Esophagus (tissue), 2 donors: Measurements from ENCODE around the gene MAP3K1. TPM values are rescaled to one million over a fixed set of nuclear protein-coding genes. Genes with fewer than 3 reads are reported as not detected.
"Not testable (repeated sequence)": the region's sequence is repeated elsewhere in the genome, so short reads cannot be mapped to it uniquely, and the experiment has no call there.

Source experiments
- H3K27ac ChIP-seq, 2 donors: one replicate each; pipeline ENCODE4 v1.5.1; 2013; ENCODE audit warnings: low read depth in 2 of 2, mild to moderate bottlenecking in 2 of 2, inconsistent platforms in 1 of 2, low read length in 1 of 2, moderate library complexity in 1 of 2
- H3K27me3 ChIP-seq, 2 donors: one replicate each; pipeline ENCODE4 v1.6.1; 2013; ENCODE audit warnings: low read length in 2 of 2, control low read depth in 1 of 2, mild to moderate bottlenecking in 1 of 2; ENCODE audit not compliant: insufficient read depth in 2 of 2, control insufficient read depth in 1 of 2
- H3K36me3 ChIP-seq, 2 donors: one replicate each; pipeline ENCODE4 v1.6.1; 2013; ENCODE audit warnings: low read length in 1 of 2; ENCODE audit not compliant: control insufficient read depth in 2 of 2, insufficient read depth in 2 of 2
- H3K4me1 ChIP-seq, 2 donors: one replicate each; pipeline ENCODE4 v1.6.1; 2013; ENCODE audit warnings: low read length in 1 of 2; ENCODE audit not compliant: control insufficient read depth in 2 of 2, insufficient read depth in 2 of 2
- H3K4me3 ChIP-seq, 2 donors: one replicate each; pipeline ENCODE4 v1.5.1; 2013; ENCODE audit warnings: low read length in 2 of 2, mild to moderate bottlenecking in 2 of 2, low read depth in 1 of 2, moderate library complexity in 1 of 2
- H3K9me3 ChIP-seq, 2 donors: one replicate each; pipeline ENCODE4 v1.6.1; 2013; ENCODE audit warnings: mild to moderate bottlenecking in 2 of 2, low read depth in 1 of 2, low read length in 1 of 2, moderate library complexity in 1 of 2; ENCODE audit not compliant: control insufficient read depth in 2 of 2, insufficient read depth in 1 of 2
- WGBS, 2 donors: extraction: QIAGEN DNeasy Blood & Tissue Kit; methylation state at CpG; one replicate each; pipeline ENCODE4 v1.1.7; 2013; 5-methylcytosine and 5-hydroxymethylcytosine counted together
- polyA plus RNA-seq, 2 donors: library from polyadenylated mRNA; stranded (reverse); fragments of 200-250 nt; gene quantifications; one replicate each; pipeline ENCODE4 v1.2.3, GENCODE V29; 2013
- donor health status: healthy with polysubstance abuse.
- donor health status: Bipolar disorder and iron deficiency.

MAP3K1 gene
- polyA plus RNA-seq, result 10 to 100 TPM in 1 of 2 donors, 1 to 10 TPM in 1; 7.0 to 10.0 TPM

- peak within 1 kb of the TSS; percentile 96 to 100 for H3K27ac ChIP-seq
- no peaks in the 10 kb centered on the region for H3K9me3 ChIP-seq
- no peaks in the 10 kb centered on the region for H3K27me3 ChIP-seq
- WGBS, 2 donors, result 0 to 1% methylated on average over 69 to 87 of the region's 87 CpGs
- peak within 1 kb of the TSS; percentile 81 to 84 for H3K4me3 ChIP-seq
- H3K4me1 ChIP-seq, result peaks cover 0 to 3% of the 10 kb centered on the region in 2 donors
- no peaks in the 10 kb centered on the region for H3K36me3 ChIP-seq
These were observed at the start of gene MAP3K1 for GRCh38 chr5:56814963-56815657. Gene MAP3K1 (plus strand): TSS chr5:56815549. CDS start chr5:56815574, 25 bp downstream.

DNA sequence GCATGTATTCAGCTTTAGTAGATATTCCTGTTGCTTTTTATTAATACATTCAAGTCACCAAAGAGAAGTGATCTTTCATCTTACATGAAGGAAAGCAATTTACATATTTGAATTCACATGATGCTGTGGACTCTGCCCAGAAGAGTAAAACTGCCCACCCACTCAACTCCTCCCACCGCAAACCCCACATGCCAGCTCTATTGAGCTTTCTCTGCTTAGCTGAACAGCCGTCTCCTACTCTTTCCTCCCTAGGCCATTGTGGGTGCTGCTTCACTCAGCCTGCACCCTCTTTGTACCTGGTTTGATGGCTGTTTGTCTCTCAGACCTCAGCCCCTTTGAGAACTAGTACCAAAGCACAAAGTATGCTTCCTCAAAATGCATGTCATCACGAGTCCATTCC is 48.4 kb upstream of the MAP3K1 start:
- Histone ChIP-seq H3K4me1 (no peaks in the 10 kb centered on the region), H3K4me3 (no peak overlapping the region), H3K27ac (no peak overlapping the region), H3K9me3 (no peaks in the 10 kb centered on the region), H3K36me3 (no peaks in the 10 kb centered on the region), H3K27me3 (no peaks in the 10 kb centered on the region)
- 78 to 86% methylated on average over 3 of the region's 3 CpGs for WGBS, 2 donors

DNA sequence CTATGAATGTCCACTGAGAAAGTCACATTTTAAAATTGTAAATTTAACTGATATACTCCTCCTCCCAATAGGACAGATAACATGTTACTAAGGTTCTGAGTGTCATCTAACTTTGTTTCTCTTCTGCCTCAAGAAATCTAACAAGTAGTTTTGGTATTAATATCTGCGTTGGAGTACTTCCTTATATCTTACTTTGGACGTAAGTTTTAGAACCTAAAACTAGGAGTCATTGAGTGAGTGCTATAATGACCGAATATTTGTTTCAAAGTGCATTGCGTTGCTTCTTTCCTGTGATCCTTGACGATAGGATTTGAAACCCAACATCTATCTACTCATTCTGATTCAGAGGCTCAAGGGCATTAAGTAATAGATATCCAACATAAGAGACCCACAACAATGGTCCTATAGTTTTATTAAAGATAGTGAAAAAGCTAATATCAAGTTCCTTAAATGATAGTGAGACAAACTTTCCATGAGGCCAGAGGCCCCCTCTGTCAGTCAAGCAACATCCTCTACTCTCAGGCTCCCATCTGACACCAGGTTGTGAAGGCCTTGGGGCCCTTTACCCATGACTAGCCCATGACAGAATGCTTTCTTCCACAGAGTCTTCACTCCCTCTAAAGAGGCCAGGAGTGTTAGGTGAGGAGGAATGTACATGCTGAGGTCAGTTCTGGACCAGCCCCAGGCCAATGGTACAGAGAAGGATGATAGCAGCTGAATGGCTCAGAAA is 45.3 kb upstream of the MAP3K1 start:
- H3K27ac ChIP-seq, result no peak overlapping the region
- no peak overlapping the region for H3K4me3 ChIP-seq
- 95% methylated on average over 5 of the region's 5 CpGs for WGBS, 2 donors
- H3K36me3 ChIP-seq, result no peaks in the 10 kb centered on the region
- no peaks in the 10 kb centered on the region for H3K27me3 ChIP-seq
- no peaks in the 10 kb centered on the region for H3K9me3 ChIP-seq
- H3K4me1 ChIP-seq, result no peaks in the 10 kb centered on the region

GRCh38 chr5:56772767-56773166 is 42.6 kb upstream of the MAP3K1 start:
- 87 to 91% methylated on average over 6 of the region's 6 CpGs for WGBS, 2 donors
- H3K27me3 ChIP-seq, result no peaks in the 10 kb centered on the region

DNA sequence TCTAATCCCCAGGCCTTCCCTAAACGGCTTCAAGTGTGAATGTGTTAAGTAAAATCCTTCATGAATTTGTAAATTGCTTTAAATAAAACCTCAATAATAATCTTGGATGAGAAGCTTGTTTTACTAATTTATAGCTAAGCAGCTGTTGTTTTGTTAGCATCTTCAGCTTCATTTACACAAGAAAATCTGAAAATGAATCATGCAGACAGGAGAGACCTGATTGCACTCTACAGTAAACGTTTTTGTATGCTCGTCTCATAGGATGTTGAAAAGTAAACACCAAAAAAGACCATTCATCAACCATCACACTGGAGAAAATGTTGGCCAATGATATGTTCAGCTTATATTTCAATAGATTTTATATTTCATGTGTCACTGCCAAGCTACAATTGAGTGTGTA is 40.4 kb upstream of the MAP3K1 start:
- H3K27me3 ChIP-seq, result no peaks in the 10 kb centered on the region
- no peaks in the 10 kb centered on the region for H3K4me1 ChIP-seq
- no peaks in the 10 kb centered on the region for H3K36me3 ChIP-seq
- 53 to 55% methylated on average over 3 of the region's 3 CpGs for WGBS, 2 donors
- H3K4me3 ChIP-seq, result no peak overlapping the region
- no peaks in the 10 kb centered on the region for H3K9me3 ChIP-seq
- no peak overlapping the region for H3K27ac ChIP-seq

More at GRCh38 chr5:56772767-56773166, 42.6 kb upstream of the MAP3K1 start:
- no peaks in the 10 kb centered on the region for H3K4me1 ChIP-seq
- H3K4me3 ChIP-seq, result no peak overlapping the region
- H3K9me3 ChIP-seq, result no peaks in the 10 kb centered on the region
- no peak overlapping the region for H3K27ac ChIP-seq
- no peaks in the 10 kb centered on the region for H3K36me3 ChIP-seq

DNA sequence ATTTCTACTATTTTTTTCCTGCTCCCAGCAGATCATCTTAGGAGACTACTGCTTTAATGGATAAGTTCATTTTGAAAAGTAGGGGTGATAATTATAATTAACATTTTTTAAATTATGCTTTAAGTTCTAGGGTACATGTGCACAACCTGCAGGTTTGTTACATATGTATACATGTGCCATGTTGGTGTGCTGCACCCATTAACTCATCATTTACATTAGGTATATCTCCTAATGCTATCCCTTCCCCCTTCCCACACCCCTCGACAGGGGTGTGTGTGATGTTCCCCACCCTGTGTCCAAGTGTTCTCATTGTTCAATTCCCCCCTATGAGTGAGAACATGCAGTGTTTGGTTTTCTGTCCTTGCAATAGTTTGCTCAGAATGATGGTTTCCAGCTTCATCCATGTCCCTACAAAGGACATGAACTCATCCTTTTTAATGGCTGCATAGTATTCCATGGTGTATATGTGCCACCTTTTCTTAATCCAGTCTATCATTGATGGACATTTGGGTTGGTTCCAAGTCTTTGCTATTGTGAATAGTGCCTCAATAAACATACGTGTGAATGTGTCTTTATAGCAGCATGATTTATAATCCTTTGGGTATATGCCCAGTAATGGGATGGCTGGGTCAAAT is 39.0 kb upstream of the MAP3K1 start:
- not testable (repeated sequence) for H3K9me3 ChIP-seq, H3K27me3 ChIP-seq, H3K4me3 ChIP-seq, H3K27ac ChIP-seq, H3K36me3 ChIP-seq, H3K4me1 ChIP-seq
- 59 to 64% methylated on average over 2 of the region's 2 CpGs for WGBS, 2 donors

- no peaks in the 10 kb centered on the region for H3K4me1 ChIP-seq
- no peaks in the 10 kb centered on the region for H3K27me3 ChIP-seq
- H3K36me3 ChIP-seq, result no peaks in the 10 kb centered on the region
- no peak overlapping the region for H3K27ac ChIP-seq
- no peak overlapping the region for H3K4me3 ChIP-seq
- no peaks in the 10 kb centered on the region for H3K9me3 ChIP-seq
- WGBS, 2 donors, result 58 to 67% methylated on average over 2 of the region's 2 CpGs
These were observed 32.1 kb upstream of the MAP3K1 start for GRCh38 chr5:56783261-56783660.

GRCh38 chr5:56786346-56786745 is 29.0 kb upstream of the MAP3K1 start:
- no peak overlapping the region for H3K27ac ChIP-seq
- no peaks in the 10 kb centered on the region for H3K4me1 ChIP-seq
- 94 to 99% methylated on average over 2 of the region's 2 CpGs for WGBS, 2 donors
- no peak overlapping the region for H3K4me3 ChIP-seq
- H3K36me3 ChIP-seq, result no peaks in the 10 kb centered on the region
- no peaks in the 10 kb centered on the region for H3K27me3 ChIP-seq
- no peaks in the 10 kb centered on the region for H3K9me3 ChIP-seq

GRCh38 chr5:56791396-56791795 is 24.0 kb upstream of the MAP3K1 start:
- Histone ChIP-seq H3K4me3 (no peak overlapping the region), H3K4me1 (no peaks in the 10 kb centered on the region), H3K27me3 (no peaks in the 10 kb centered on the region), H3K9me3 (no peaks in the 10 kb centered on the region), H3K36me3 (no peaks in the 10 kb centered on the region), H3K27ac (no peak overlapping the region)
- 83 to 89% methylated on average over 3 of the region's 3 CpGs for WGBS, 2 donors
